H1 (cell line): ENCODE measurements around the gene VENTX. TPM values are rescaled to one million over a fixed set of nuclear protein-coding genes. Genes with fewer than 3 reads are reported as not detected.

Source experiments
- ASH2L ChIP-seq: fragments of 200-600, 300-600 bp; sonication (generic); IDR thresholded peaks from one replicate; pipeline ENCODE4 v1.7.1; 2017; ENCODE audit warnings: low read length
- CTCF ChIP-seq, 3 experiments: IDR thresholded peaks; 1 replicate in 2 of 3; 2 replicates in 1 of 3; pipeline versions ENCODE4 v1.5.1 to v1.6.1; 2011; ENCODE audit warnings: low read length in 3 of 3, mild to moderate bottlenecking in 3 of 3, inconsistent platforms in 2 of 3, low read depth in 1 of 3, moderate library complexity in 1 of 3; ENCODE audit not compliant: insufficient read depth in 1 of 3; ENCODE audit errors: control extremely low read depth in 1 of 3
- E2F6 ChIP-seq: IDR thresholded peaks from 2 replicates; pipeline ENCODE4 v1.6.1; 2012; ENCODE audit warnings: inconsistent platforms
- EP300 ChIP-seq, 2 experiments: IDR thresholded peaks; 1 replicate in 1 of 2; 2 replicates in 1 of 2; pipeline ENCODE4 v1.6.1; 2011 to 2012; ENCODE audit warnings: low read depth in 2 of 2, low read length in 2 of 2, mild to moderate bottlenecking in 2 of 2, borderline replicate concordance in 1 of 2, inconsistent platforms in 1 of 2, moderate library complexity in 1 of 2
- GTF2F1 ChIP-seq: IDR thresholded peaks from 2 replicates; pipeline ENCODE4 v1.6.1; 2012; ENCODE audit warnings: low read depth, low read length, improper control_type of control experiment, borderline replicate concordance
- HDAC2 ChIP-seq, 2 experiments: fragments of 300-600 bp in 1 of 2; sonication (generic) in 1 of 2; IDR thresholded peaks; 2 replicates each; pipeline ENCODE4 v1.6.1; 2011 to 2012; ENCODE audit warnings: low read depth in 2 of 2, low read length in 2 of 2, mild to moderate bottlenecking in 2 of 2, moderate library complexity in 2 of 2, borderline replicate concordance in 1 of 2, inconsistent platforms in 1 of 2
- RFX5 ChIP-seq: IDR thresholded peaks from 2 replicates; pipeline ENCODE4 v1.6.1; 2011; ENCODE audit warnings: low read depth, low read length, improper control_type of control experiment, borderline replicate concordance
- polyA plus RNA-seq, 7 experiments: library from polyadenylated mRNA; depleted of rRNA in 3 of 7; stranded (reverse) in 5 of 7; unstranded in 2 of 7; fragments of >200 nt in 5 of 7; fragments of 200-250 nt in 2 of 7; gene quantifications; 1 replicate in 5 of 7; 2 replicates in 1 of 7; 4 replicates in 1 of 7; pipeline versions ENCODE4 v1.2.1 to v1.2.3, GENCODE V29; 2011 to 2013; ENCODE audit warnings: missing spikeins in 2 of 7, mixed read lengths in 2 of 7
- total RNA-seq: library from RNA; stranded (reverse); fragmentation: NEBNext Ultra II Directional; extraction: Animal tissue kit (Norgen Biotek cat#: 25700); gene quantifications from 2 replicates; pipeline ENCODE4 v1.2.1, GENCODE V29; 2021

The VENTX gene
- total and polyA plus RNA-seq, 2 of the 8 experiments (the other 6 are each of a cell fraction or from before 2014, with no cell fraction given), result 5.6 TPM

GRCh38 chr10:133286366-133286765, 48.7 kb downstream of the VENTX start (continued):
- TF ChIP-seq CTCF (IDR thresholded peaks at IDR 0.05; ENCODE audit: control extremely low read depth in 1 of 3, insufficient read depth in 1 of 3, low read depth in 1 of 3, low read length in 3 of 3) (no peak), ASH2L (no peak), E2F6 (no peak), EP300 (IDR thresholded peaks at IDR 0.05; ENCODE audit: borderline replicate concordance in 1 of 2, low read depth in 2 of 2, low read length in 2 of 2) (no peak), HDAC2 (IDR thresholded peaks at IDR 0.05; ENCODE audit: borderline replicate concordance in 1 of 2, low read depth in 2 of 2, low read length in 2 of 2) (no peak), RFX5 (no peak), GTF2F1 (no peak)
